HepG2 (cell line): ENCODE measurements around the gene STK40. TPM values are rescaled to one million over a fixed set of nuclear protein-coding genes. Genes with fewer than 3 reads are reported as not detected.
A peak's percentile ranks its signal among the peaks of the same experiment; 100 is the strongest.

Experiments
- AKAP8 ChIP-seq: sonication (generic); formaldehyde crosslinking; IDR thresholded peaks from 2 replicates; pipeline ENCODE4 v1.5.1; 2020; ENCODE audit warnings: mild to moderate bottlenecking, missing genetic modification reagents
- BCL6 ChIP-seq: IDR thresholded peaks from 2 replicates; pipeline ENCODE4 v1.6.1; 2016; ENCODE audit warnings: missing genetic modification reagents, missing compliant biosample characterization
- HNRNPK ChIP-seq: fragments of 200-400 bp; formaldehyde crosslinking; IDR thresholded peaks from 2 replicates; pipeline ENCODE4 v1.6.1; 2018; ENCODE audit warnings: low read length, low read depth, moderate library complexity, mild to moderate bottlenecking; ENCODE audit not compliant: poor library complexity, severe bottlenecking
- HNRNPUL1 ChIP-seq: fragments of 200-400 bp; formaldehyde crosslinking; IDR thresholded peaks from 2 replicates; pipeline ENCODE4 v1.6.1; 2017; ENCODE audit warnings: low read depth, mild to moderate bottlenecking, low read length, moderate library complexity
- MXI1 ChIP-seq: IDR thresholded peaks from 3 replicates; pipeline ENCODE4 v1.6.1; 2012; ENCODE audit warnings: low read depth, low read length, inconsistent platforms, borderline replicate concordance
- ONECUT2 ChIP-seq: sonication (generic); formaldehyde crosslinking; IDR thresholded peaks from 2 replicates; pipeline ENCODE4 v1.4.0; 2020; ENCODE audit warnings: missing genetic modification reagents
- PCBP1 ChIP-seq: fragments of 200-400 bp; formaldehyde crosslinking; IDR thresholded peaks from 2 replicates; pipeline ENCODE4 v1.6.1; 2017; ENCODE audit warnings: mild to moderate bottlenecking, low read depth, low read length, borderline replicate concordance
- RBFOX2 ChIP-seq: fragments of 200-400 bp; formaldehyde crosslinking; IDR thresholded peaks from 2 replicates; pipeline ENCODE4 v1.6.1; 2017; ENCODE audit warnings: low read depth, mild to moderate bottlenecking, low read length
- RELA ChIP-seq: sonication (generic); formaldehyde crosslinking; IDR thresholded peaks from 2 replicates; pipeline ENCODE4 v1.4.0; 2020; ENCODE audit warnings: missing genetic modification reagents
- SAP130 ChIP-seq: IDR thresholded peaks from 2 replicates; pipeline ENCODE4 v1.6.1; 2016; ENCODE audit warnings: low read depth
- SRSF9 ChIP-seq: fragments of 200-400 bp; formaldehyde crosslinking; IDR thresholded peaks from 2 replicates; pipeline ENCODE4 v1.6.1; 2018; ENCODE audit warnings: borderline replicate concordance, mild to moderate bottlenecking, low read depth, low read length; ENCODE audit not compliant: insufficient read depth, poor library complexity, severe bottlenecking
- TAF1 ChIP-seq: sonication (generic); formaldehyde crosslinking; IDR thresholded peaks from 2 replicates; pipeline ENCODE4 v1.4.0; 2020; ENCODE audit warnings: missing genetic modification reagents
- TBX2 ChIP-seq: sonication (generic); formaldehyde crosslinking; IDR thresholded peaks from 2 replicates; pipeline ENCODE4 v1.5.0; 2020; ENCODE audit warnings: missing genetic modification reagents, mild to moderate bottlenecking, borderline replicate concordance
- ZBED4 ChIP-seq: sonication (generic); formaldehyde crosslinking; IDR thresholded peaks from 2 replicates; pipeline ENCODE4 v1.4.0; 2020; ENCODE audit warnings: missing genetic modification reagents, borderline replicate concordance
- ZBTB7A ChIP-seq: sonication (generic); formaldehyde crosslinking; IDR thresholded peaks from 2 replicates; pipeline ENCODE4 v1.8.0; 2022; ENCODE audit warnings: mild to moderate bottlenecking, missing genetic modification reagents
- ZFP82 ChIP-seq: sonication (generic); formaldehyde crosslinking; IDR thresholded peaks from 2 replicates; pipeline ENCODE4 v1.5.1; 2020; ENCODE audit warnings: mild to moderate bottlenecking, missing genetic modification reagents, borderline replicate concordance
- ZNF10 ChIP-seq: sonication (generic); formaldehyde crosslinking; IDR thresholded peaks from 2 replicates; pipeline ENCODE4 v1.4.0; 2020; ENCODE audit warnings: mild to moderate bottlenecking, low read depth, missing genetic modification reagents, borderline replicate concordance
- ZNF256 ChIP-seq: sonication (generic); formaldehyde crosslinking; conservative IDR thresholded peaks from 2 replicates; pipeline ENCODE4 v1.4.0; 2020; ENCODE audit warnings: missing genetic modification reagents
- ZNF30 ChIP-seq: sonication (generic); formaldehyde crosslinking; IDR thresholded peaks from 2 replicates; pipeline ENCODE4 v1.5.0; 2020; ENCODE audit warnings: mild to moderate bottlenecking, missing genetic modification reagents
- ZNF414 ChIP-seq: sonication (generic); formaldehyde crosslinking; IDR thresholded peaks from 2 replicates; pipeline ENCODE4 v1.5.0; 2020; ENCODE audit warnings: missing genetic modification reagents
- ZNF687 ChIP-seq: sonication (generic); formaldehyde crosslinking; IDR thresholded peaks from 2 replicates; pipeline ENCODE4 v1.5.1; 2020; ENCODE audit warnings: mild to moderate bottlenecking, missing genetic modification reagents, moderate library complexity
- polyA plus RNA-seq, 8 experiments: library from polyadenylated mRNA; depleted of rRNA in 3 of 8; stranded (reverse) in 7 of 8; unstranded in 1 of 8; fragments of >200 nt; fragmentation: Illumina TruSeq in 4 of 8; extraction: Trizol in 4 of 8; gene quantifications; 2 replicates each; pipeline versions ENCODE4 v1.2.1 to v1.2.3, GENCODE V29; 2011 to 2016; ENCODE audit warnings: low read depth in 4 of 8, missing spikeins in 1 of 8, mixed read lengths in 1 of 8; ENCODE audit not compliant: insufficient read depth in 1 of 8
- total RNA-seq, 5 experiments: library from RNA; depleted of rRNA; stranded (reverse); fragments of >200 nt; fragmentation: Illumina TruSeq; extraction: Trizol; gene quantifications; 2 replicates each; pipeline ENCODE4 v1.2.3, GENCODE V29; 2016; ENCODE audit warnings: low read depth in 1 of 5

Gene STK40
- total and polyA plus RNA-seq, 2 of the 13 experiments (the other 11 are each of a cell fraction or from before 2014, with no cell fraction given): 33.8 to 35.1 TPM

DNA sequence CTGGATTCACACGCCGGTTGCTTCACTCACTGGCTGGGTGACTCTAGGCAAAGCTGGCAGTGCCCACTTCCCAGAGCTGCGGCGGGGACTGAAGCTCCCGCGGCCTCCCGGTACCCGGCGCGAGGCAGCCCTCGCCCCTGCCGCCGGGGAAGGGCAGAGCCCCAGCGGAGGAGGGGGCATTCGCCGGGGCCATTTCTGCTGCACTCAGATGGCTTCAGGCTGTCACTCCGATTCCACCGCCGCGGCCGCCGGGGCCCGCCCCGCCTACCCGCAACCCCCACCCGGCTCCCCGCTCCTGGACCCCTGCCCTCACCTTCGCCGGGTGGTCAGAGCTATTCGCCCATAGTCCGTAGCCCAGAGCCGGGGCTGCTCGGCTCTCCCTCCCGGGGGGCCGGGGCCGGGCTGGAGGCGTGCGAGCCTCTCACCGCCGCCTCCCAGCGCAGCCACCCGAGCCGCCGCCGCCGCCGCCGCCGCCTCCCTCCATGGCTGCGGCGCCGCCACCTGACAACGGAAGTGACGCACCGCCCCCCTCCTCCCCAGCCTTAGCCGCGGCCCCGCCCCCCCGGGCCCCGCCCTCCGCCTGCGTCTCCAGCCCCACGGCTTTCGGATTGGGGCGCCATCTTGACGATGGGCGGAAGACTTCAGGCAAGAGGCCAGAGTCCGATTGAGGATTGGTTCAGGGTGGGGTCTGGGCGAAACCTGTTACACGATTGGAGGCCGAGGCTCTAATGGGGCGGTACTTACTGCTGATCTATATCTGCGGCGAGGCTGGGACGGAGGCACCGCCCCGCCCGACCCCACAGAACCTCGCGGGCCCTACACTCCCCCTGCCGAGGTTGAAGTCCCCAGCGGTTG lies at the start of gene STK40 (continued):
- TF ChIP-seq RELA (CRISPR knock-in tag): no peak
- peak; percentile 81 for TF ChIP-seq RBFOX2
- TF ChIP-seq ZNF30 (CRISPR knock-in tag): no peak
- peak; percentile 55; the same call in 1 of the 2 replicates for TF ChIP-seq ONECUT2 (CRISPR knock-in tag)
- TF ChIP-seq TBX2 (CRISPR knock-in tag): no peak
- TF ChIP-seq ZNF414 (CRISPR knock-in tag): no peak
- peak; percentile 67 for TF ChIP-seq SAP130 (CRISPR knock-in tag)
- 0 out of 2 replicates have a peak, but pooled peaks have one; percentile 89 for TF ChIP-seq PCBP1
- TF ChIP-seq ZBTB7A (CRISPR knock-in tag): no peak
- no peak for TF ChIP-seq AKAP8 (CRISPR knock-in tag)
- TF ChIP-seq MXI1: peak; percentile 46; the same call in 1 of the 3 replicates
- TF ChIP-seq ZNF687: peak; percentile 34; the same call in 1 of the 2 replicates
- TF ChIP-seq BCL6 (CRISPR knock-in tag): no peak
- no peak for TF ChIP-seq ZNF10
- TF ChIP-seq SRSF9: no peak
- no peak for TF ChIP-seq ZBED4 (CRISPR knock-in tag)
- no peak for TF ChIP-seq TAF1
- TF ChIP-seq ZNF256 (CRISPR knock-in tag): no peak
- no peak for TF ChIP-seq ZFP82
- no peak for TF ChIP-seq HNRNPK
- no peak for TF ChIP-seq HNRNPUL1
